HG02981 (cell line): ENCODE data around the gene RFTN1.
"Not testable (repeated sequence)": the region's sequence is repeated elsewhere in the genome, so short reads cannot be mapped to it uniquely, and the experiment has no call there.

Experiments used
- ATAC-seq: cut with Tn5 transposase; IDR thresholded peaks from one replicate; pipeline ENCODE4 v1.9.1; 2021; ENCODE audit warnings: mild to moderate bottlenecking, moderate library complexity; ENCODE audit not compliant: unreplicated experiment

Gene RFTN1

DNA sequence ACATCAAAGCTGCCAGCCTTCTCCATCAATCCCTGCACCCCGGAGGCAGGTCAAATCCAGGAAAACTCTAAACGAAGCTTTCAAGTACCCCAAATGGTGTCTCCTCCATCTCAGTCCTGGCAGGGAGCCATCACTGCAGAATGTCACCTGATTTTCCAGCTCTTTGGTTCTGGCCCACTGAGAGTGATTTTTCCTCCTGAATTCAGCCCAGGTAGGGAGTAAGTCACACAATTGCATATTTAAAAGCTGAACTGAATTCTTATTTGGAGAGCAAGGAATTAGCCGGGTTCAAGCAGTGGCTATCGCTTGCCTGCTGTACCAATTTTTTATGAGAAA is 5.3 kb downstream of the RFTN1 start:
- ATAC-seq: no peak

DNA sequence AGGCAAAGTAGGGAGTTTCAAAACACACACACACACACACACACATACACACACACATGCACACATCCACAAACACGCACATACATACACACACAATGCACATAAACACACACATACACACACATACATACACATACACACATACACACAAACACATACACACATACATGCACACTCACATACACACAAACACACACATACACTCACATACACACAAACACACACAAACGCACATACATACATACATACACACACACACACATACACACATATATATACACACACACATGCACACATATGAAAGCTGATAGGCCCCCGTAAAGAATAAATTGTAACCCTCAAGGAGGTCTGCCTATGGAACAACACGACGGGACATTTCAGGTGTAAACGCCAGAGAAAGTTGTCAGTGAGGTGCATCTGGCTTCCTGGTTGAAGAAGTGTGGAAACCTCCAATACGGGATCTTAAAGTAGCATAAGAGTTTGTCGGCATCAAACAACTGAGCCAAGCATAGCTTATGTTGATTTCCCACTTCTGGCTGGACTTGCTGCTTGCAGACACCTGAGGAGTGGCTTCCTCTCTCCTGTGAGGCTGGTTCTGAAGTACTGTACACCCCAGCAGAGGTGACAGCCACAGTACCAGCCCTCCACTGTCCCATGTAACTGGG is 5.8 kb downstream of the RFTN1 start:
- no peak for ATAC-seq

DNA sequence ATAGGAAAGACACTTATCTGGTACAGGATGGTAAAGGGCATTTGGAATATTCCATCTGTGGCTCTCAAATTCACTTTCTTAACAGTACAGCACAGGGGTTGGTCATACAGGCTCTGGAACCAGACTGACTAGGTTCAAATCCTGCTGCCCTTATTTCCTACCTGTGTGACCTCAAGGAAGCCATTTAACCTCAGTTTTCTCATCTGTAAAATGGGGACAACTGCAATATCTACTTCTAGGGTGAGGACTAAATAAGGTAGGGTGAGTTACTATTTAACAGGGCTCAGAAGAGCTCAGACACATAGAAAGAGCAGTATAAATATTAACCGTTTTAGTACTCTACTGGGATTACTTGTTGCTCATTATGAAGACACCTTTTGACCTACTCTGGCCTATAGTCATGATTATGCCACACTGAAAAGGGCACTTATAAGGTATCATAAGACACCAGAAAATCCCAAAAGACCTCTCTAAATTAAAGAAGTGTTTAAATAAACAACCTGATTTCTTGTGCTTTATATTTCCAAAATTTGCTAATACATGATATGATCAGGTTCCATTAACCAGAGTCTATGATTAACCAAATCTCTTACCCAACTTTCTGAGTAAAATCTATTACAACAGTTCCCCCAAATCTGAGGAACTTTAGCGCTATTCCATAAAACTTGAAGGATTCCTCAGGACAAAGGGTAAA is 6.5 kb downstream of the RFTN1 start:
- ATAC-seq: no peak

DNA sequence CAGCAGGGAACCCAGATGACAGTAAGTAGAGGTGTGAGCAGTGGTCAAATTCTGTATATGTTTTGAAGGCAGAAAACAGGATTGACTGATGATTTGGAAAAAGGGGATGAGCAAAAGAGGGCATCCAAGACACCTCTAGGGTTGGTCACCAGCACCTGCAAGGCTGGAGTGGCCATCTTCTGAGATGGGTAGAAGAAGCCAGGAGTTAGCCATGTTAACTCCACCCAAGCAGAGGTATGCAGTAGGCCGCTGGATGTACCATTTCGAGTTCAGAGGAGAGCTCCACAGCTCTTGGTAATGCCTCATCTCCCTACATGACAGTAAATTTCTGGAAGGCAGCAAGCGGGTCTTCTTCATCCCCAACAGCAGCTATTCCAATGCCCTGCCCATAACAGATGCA is 7.0 kb downstream of the RFTN1 start:
- ATAC-seq: no peak

DNA sequence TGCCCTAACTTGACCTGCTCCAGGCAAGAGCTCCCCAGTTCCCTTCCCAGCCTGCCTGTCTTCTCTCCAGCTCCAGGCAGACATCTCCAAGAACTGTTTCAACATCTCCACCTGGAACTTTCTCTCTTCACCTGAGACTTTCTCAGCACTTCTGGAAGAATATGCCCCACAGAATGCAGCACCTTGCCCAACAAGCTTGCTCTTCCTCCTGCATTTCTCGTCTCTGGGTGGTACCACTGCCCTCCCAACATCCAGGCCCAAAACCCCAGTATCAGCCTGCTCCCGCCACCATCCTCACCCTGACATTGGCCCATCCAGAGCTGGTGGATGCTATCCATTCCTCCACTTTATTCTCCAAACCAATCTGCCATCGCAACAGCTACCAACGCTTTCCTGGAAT is 8.8 kb downstream of the RFTN1 start:
- no peak for ATAC-seq

DNA sequence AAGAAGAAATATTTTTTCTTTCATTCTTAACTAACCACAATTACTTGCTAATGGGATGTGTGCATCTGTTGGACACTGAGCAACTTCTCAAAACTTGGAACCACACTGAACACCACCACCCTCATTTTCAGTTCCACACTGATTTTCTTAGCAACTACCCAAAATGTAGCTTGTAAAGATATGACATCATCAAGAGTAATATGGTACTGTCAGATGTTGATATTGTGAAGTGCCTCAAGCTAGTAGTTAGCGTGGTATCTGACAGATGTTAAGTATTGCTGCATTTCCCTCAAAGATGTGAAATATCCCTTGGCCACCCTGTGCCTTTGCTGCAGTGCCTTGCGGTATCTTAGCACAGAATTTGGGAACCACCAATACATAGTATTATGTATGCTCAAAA is 9.3 kb downstream of the RFTN1 start:
- peak; percentile 84 for ATAC-seq

DNA sequence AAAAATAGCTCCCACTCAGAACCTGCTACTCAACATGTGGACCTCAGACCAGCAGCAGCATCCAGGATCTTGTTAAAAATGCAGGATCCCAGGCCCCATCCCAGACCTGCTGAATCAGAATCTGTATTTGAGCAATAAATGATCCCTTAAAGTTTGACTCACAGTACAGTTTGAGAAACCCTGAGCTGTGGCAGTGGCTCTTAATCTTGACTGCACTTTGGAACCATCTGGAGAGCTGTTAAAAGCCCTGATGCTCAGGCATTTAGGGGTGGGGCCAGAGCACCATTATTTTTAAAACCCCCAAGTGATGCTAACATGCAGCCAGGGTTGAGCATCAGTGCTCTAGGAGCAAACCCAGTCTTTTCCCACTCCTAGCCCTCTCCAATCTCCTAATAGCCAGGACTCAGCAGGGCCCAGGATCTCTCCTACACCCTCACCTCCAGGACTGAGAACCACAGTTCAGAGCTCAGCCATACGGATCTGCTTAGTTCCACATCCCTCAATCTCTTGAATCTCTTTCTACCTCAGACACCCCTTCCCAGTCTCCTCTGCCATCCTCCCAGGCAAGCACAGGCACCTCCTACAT is 10.2 kb downstream of the RFTN1 start:
- ATAC-seq: no peak

DNA sequence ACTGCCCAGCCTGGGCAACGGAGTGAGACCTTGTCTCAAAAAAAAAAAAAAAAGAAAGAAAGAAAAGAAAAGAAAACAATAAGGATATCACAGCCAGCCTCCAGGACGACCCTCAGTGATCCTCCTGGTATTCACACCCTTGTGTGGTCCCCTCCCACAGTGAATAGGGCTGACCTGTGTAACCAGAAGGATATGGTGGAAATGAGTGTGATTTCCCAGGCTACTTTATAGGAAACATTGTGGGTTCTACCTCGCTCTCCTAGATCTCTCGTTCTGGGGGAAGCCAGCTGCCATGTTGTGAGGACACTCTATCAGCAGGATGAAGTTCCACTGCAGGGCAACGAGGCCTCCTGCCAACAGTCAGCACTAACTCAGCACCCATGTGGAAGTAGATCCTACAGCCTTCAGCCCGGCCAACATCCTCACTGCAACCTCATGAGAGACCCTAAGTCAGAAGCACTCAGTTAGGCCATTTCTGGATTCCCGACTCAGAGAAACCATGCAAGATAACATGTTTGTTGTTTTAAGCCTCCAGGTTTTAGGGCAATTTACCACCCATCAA is 11.1 kb downstream of the RFTN1 start:
- ATAC-seq: no peak

DNA sequence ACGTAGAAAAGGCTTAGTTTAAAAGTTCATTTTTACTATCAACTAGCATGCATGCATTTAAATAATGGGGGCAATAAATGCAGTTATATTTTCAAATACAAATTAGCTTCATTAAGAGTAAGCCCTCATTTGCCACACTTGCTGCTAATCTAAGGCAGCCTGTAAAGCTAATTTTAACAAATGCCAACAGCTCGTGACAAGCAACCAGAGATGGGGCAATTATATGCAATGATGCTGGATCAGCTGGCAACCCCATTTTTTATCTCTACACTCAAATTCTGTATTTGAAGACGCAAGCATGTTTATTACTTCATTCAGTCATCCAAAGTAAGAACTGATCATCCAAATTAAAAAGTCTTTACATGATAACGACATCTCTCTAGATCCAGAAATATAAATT is 12.1 kb downstream of the RFTN1 start:
- ATAC-seq: no peak

DNA sequence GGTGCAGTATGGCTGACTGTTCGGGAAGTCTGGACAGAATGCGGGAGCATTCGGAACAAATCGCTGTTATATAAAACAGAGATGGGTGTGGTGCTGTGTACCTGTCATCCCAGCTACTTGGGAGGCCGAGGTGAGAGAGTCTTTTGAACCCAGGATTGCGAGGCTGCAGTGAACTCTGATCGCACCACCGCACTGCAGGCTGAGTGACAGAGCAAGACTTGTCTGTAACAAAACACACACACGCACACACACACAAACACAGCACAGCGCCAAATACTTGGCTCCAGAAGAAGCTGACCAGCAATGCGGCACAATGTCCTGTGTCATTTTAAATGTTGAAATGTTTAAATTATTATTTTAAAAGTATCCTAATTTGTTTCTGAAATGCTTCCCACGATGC is 12.6 kb downstream of the RFTN1 start:
- no peak for ATAC-seq

DNA sequence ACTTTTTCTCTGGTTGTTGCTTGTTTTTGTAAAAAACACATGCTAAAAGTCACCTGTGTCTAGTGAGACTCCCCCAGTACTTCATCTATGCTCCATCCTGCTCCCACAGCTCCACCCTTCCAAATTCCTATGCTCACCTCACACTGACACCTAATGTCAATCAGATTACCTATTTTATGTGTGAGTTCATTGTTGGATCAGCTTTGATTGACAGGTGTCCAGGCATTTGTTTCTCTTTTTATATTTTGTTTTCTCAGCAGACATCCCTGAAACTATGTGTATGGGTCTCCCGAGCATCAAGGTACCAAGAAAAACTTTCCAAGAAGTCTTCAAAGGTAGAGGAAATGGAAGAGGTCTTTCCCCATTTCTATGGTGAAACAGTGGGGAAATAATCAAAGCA is 13.4 kb downstream of the RFTN1 start:
- ATAC-seq: no peak

DNA sequence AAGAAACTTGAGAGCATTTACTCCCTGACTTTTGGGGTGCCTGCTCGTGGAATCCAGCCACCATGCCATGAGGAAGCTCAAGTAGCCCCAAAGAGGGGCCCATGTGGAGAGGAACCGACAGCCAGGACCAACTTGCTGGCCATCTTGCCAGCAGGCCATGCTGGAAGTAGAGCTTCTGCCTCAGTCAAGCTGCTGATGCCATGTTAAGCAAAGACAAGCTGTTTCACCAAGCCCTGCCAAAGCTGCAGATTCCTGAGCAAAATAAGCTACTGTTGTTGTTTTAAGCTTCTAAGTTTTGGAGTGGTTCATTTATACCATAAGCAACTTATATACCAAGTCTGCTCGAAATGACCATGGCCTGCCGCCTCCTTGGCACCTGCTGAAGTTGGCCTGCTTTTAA is 14.1 kb downstream of the RFTN1 start:
- no peak for ATAC-seq

DNA sequence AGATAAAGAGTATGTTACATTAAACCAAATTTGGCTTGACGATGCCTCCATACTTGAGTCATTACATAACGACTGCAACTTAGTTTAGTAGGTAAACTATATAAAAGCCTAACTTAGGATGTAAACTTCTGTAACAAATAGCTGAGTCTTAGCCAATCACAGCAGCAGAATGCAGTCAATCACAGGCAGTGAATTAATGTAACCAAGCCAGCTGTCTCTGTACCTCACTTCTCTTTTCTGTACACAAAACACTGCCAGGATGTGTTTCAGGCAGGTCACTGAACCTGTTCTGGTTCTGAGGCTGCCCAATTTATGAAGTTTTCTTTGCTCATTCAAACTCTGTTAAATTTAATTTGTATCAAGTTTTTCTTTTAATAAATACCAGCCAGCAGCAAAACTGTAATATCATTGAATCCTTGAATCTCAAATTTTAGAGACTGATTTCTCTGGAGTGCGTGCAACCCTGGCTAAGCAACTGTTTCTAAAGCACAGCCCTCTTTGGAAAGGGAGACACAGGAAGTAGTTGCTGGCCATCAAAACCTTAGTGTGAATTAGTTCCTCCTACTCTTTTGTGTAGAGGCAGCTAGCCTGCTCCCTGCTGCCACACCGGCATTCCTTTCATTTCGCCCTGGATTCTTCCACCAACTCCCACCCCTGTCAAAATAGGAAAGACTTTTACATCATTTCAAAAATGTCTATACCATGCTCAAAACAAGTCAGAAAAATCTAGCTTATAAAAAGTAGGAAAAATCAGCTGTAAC is 15.2 kb downstream of the RFTN1 start:
- peak; percentile 38 for ATAC-seq

DNA sequence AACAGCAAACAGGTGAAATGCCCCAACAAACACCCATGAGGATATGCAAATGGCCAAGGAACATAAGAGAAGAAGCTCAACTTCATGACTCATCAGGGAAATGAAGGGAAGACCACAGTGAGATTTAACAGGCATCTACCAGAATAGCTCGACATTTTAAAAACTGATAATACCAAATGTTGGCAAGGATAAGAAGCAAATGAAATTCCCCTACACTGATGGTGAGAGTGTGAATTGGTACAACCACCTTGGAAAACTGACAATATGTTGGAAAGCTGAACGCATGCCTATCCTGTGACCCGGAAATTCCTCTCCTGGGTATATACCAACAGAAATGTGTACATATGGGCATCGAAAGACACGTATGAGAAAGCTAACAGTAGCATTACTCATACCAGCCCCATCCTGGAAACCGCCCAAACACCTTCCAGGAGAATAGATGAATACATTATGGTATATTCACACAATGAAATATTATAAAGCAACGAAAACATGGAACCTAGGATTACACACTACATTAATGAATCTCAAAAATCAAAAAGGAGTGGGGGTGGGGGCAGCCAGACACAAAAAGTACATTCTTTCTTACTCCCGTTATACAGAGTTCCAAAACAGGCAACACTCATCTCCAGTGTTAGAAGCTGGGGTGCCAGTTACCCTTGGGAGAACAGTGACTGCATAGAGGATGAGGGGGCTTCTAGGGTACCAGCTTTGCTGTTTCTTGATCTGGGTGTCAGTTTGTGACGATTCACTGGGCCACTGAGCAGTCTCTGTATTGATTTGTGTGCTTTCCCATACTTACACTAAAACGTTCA is 16.9 kb downstream of the RFTN1 start:
- peak; percentile 58 for ATAC-seq

DNA sequence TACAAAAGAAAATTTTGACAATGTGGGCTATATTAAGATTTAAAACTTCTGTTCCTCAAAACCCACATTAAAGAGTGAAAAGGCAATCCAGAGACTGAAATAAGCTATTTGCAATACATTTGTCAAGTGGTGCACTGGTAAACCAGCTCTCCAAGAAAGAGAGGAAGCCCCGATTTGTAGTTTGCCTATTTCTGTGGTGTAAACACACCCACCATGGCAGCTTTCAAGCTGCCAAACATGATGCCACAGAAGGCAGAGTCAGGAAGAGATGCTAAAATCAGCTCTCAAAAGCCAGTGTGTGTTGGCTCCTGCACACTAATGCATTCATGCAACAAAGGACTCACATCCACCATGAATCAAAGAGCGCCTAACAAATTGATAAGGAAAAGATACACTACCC is 17.5 kb downstream of the RFTN1 start:
- peak; percentile 22 for ATAC-seq

DNA sequence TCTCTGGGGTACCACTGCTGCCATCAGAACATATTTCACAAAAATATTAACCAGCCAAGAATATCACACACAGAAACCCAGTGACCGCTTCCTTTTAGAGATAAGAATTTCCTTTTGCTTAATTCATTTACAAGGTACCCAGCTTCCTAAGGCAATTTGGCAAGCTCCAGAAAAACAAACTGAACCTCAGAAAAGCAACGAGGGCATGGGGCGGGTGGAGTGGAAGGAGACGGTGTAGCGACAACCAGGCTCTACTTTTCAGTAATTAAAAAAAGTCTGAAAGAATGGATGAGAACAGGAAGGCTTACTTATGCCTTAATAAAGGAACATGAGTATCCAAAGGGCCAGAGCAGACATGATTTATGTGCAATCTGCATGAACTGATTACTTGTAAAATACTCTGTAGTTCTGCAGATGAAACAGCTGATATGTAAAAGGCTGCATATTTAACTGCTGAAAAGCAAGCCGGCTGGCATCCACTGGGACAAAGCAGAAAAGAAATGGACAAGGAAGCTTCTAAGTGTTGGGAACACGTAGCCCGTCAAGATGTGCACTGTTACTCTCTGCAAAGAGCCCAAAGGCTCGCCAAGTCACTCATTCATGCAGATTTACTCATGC is 18.6 kb downstream of the RFTN1 start:
- no peak for ATAC-seq

DNA sequence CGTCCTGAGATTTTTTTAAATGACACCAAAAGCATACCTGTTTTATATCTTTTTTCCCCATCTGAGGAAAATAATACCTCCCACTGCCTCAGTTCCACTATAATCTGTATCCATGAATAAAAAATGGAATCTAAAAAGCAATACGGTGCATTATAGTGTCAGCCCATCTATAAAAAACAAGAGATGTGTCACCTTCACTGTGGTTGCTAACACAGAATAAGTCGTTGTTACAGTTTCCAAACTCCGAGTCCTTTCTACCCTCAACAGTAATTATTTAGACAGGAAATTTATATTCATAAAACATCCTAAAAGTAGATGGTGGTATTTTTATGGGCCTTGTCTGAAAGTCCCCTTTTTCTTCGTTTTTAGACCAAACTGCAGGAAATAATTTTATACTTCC is 19.4 kb downstream of the RFTN1 start:
- no peak for ATAC-seq

DNA sequence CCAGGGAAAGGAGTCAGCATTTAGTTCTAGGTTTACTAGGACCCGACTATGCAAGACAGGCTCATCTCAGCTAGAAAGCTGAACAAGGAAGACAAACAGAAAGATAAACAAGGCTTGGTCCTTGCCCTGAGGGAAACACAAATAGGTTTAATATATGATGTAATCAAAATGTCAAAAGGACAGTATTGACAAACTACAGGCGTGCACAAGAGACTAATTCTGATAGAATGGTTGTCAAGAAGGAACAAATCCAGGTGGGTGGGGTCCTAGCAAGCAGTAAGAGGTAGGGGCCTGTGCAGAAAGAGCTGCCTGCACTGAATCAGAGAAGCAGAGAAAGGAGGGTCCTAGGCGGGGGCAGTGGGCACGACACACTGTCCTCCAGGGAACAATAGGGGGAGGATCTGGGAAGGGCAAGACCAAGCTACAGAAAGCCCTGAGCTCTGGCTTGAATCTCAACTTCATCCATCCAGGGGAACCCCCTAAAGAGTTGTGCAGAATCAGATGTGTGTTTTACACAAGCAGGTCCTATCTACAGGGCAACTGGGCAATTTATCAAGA is 23.4 kb downstream of the RFTN1 start:
- ATAC-seq: no peak

DNA sequence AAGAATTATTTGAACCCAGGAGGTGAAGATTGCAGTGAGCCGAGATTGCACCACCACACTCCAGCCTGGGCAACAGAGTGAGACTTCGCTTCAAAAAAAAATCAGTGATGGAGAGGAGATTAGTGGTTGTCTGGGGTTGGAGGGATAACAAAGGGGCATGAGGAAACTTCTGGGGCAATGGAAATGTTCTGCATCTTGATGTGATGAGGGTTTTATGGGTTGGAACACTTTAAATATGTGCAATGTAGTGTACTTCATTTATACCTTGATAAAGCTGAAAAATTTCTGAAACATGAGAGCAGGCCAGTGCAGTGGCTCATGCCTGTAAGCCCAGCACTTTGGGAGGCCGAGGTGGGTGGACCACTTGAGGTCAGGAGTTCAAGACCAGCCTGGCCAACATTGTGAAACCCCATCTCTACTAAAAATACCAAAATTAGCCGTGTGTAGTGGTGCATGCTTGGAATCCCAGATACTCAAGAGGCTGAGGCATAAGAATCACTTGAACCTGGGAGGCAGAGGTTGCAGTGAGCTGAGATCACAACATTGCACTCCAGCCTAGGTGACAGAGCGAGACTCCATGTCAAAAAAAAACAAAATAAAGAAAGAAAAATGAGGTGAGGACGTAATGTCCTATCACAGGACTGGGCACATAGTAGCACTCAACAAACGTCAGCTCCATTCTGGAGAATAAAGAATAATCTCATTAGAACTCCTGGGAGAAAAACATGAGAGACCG is 24.0 kb downstream of the RFTN1 start:
- ATAC-seq: not testable (repeated sequence)
